Measurements from ENCODE around the gene PMVK.

The PMVK gene

GRCh38 chr1:154971341-154971998 is 35.0 kb upstream of the PMVK start:
- peaks cover 3% of the 10 kb centered on the region for H3K36me3 Mint-ChIP-seq (ENCODE audit: low read depth)
- ATAC-seq (no peak), DNase-seq (no peak)
- H3K27me3 Mint-ChIP-seq: no peaks in the 10 kb centered on the region
- H3K4me1 Mint-ChIP-seq: peaks cover 29% of the 10 kb centered on the region
- H3K9me3 Mint-ChIP-seq: no peaks in the 10 kb centered on the region
- peak overlapping the region; percentile 32 for H3K27ac Mint-ChIP-seq
- H3K4me3 Mint-ChIP-seq: no peak overlapping the region

- Mint-ChIP-seq H3K36me3 (ENCODE audit: low read depth) (peaks cover 1% of the 10 kb centered on the region), H3K9me3 (no peaks in the 10 kb centered on the region), H3K4me3 (no peak within 1 kb of the TSS), H3K4me1 (peaks cover 29% of the 10 kb centered on the region), H3K27me3 (no peaks in the 10 kb centered on the region), H3K27ac (peak within 1 kb of the TSS; percentile 76)
- ATAC-seq (no peak), DNase-seq (peak; percentile 59)
These were observed 34.3 kb upstream of the PMVK start, which contains the start of gene SHC1 for GRCh38 chr1:154970631-154971340. SHC1 (minus strand) TSS chr1:154970747; CDS start chr1:154970526, 221 bp downstream.

- no peak overlapping the region for H3K4me3 Mint-ChIP-seq
These were observed 33.4 kb upstream of the PMVK start for GRCh38 chr1:154969860-154970452.

GRCh38 chr1:154969246-154969645 is 32.7 kb upstream of the PMVK start:
- ATAC-seq: no peak
- H3K4me3 Mint-ChIP-seq: no peak overlapping the region
- H3K27me3 Mint-ChIP-seq: no peaks in the 10 kb centered on the region
- DNase-seq: no peak
- H3K36me3 Mint-ChIP-seq (ENCODE audit: low read depth): peaks cover 8% of the 10 kb centered on the region
- H3K9me3 Mint-ChIP-seq: no peaks in the 10 kb centered on the region
- H3K27ac Mint-ChIP-seq: peak overlapping the region; percentile 19
- H3K4me1 Mint-ChIP-seq: peaks cover 29% of the 10 kb centered on the region

More at GRCh38 chr1:154969860-154970452, 33.4 kb upstream of the PMVK start:
- Mint-ChIP-seq H3K27ac (peak overlapping the region; percentile 43), H3K36me3 (ENCODE audit: low read depth) (peaks cover 8% of the 10 kb centered on the region), H3K9me3 (no peaks in the 10 kb centered on the region), H3K4me1 (peaks cover 29% of the 10 kb centered on the region), H3K27me3 (no peaks in the 10 kb centered on the region)
- ATAC-seq (no peak), DNase-seq (no peak)

- Mint-ChIP-seq H3K27ac (peak overlapping the region; percentile 19), H3K4me1 (peaks cover 32% of the 10 kb centered on the region), H3K4me3 (no peak overlapping the region), H3K27me3 (no peaks in the 10 kb centered on the region), H3K9me3 (no peaks in the 10 kb centered on the region), H3K36me3 (ENCODE audit: low read depth) (peaks cover 11% of the 10 kb centered on the region)
- no peak for DNase-seq
- ATAC-seq: no peak
These were observed 32.2 kb upstream of the PMVK start for GRCh38 chr1:154968731-154969130.

- Mint-ChIP-seq H3K27ac (no peak overlapping the region), H3K36me3 (ENCODE audit: low read depth) (peaks cover 15% of the 10 kb centered on the region), H3K27me3 (no peaks in the 10 kb centered on the region), H3K9me3 (no peaks in the 10 kb centered on the region), H3K4me1 (peaks cover 30% of the 10 kb centered on the region), H3K4me3 (no peak overlapping the region)
- ATAC-seq (no peak), DNase-seq (no peak)
These were observed 30.9 kb upstream of the PMVK start for GRCh38 chr1:154967331-154967950.

GRCh38 chr1:154966111-154966510 is 29.6 kb upstream of the PMVK start:
- Mint-ChIP-seq H3K27me3 (no peaks in the 10 kb centered on the region), H3K36me3 (ENCODE audit: low read depth) (peaks cover 15% of the 10 kb centered on the region), H3K27ac (no peak overlapping the region), H3K4me1 (peaks cover 21% of the 10 kb centered on the region), H3K9me3 (no peaks in the 10 kb centered on the region), H3K4me3 (no peak overlapping the region)
- ATAC-seq: no peak
- DNase-seq: no peak

- Mint-ChIP-seq H3K4me1 (peaks cover 24% of the 10 kb centered on the region), H3K4me3 (no peak overlapping the region), H3K9me3 (no peaks in the 10 kb centered on the region), H3K27me3 (no peaks in the 10 kb centered on the region), H3K36me3 (ENCODE audit: low read depth) (peaks cover 21% of the 10 kb centered on the region), H3K27ac (peak overlapping the region; percentile 56)
- no peak for DNase-seq
- ATAC-seq: no peak
These were observed 27.8 kb upstream of the PMVK start for GRCh38 chr1:154964359-154964758.

GRCh38 chr1:154963643-154964042 is 27.1 kb upstream of the PMVK start:
- H3K4me3 Mint-ChIP-seq: no peak overlapping the region
- no peaks in the 10 kb centered on the region for H3K9me3 Mint-ChIP-seq
- DNase-seq (no peak), ATAC-seq (no peak)
- no peaks in the 10 kb centered on the region for H3K27me3 Mint-ChIP-seq
- H3K4me1 Mint-ChIP-seq: peaks cover 23% of the 10 kb centered on the region
- H3K27ac Mint-ChIP-seq: no peak overlapping the region
- H3K36me3 Mint-ChIP-seq (ENCODE audit: low read depth): peaks cover 21% of the 10 kb centered on the region

- H3K36me3 Mint-ChIP-seq (ENCODE audit: low read depth): peaks cover 21% of the 10 kb centered on the region
- peaks cover 27% of the 10 kb centered on the region for H3K4me1 Mint-ChIP-seq
These were observed 26.3 kb upstream of the PMVK start for GRCh38 chr1:154962795-154963330.

GRCh38 chr1:154962156-154962749 is 25.7 kb upstream of the PMVK start:
- DNase-seq (peak; percentile 33), ATAC-seq (no peak)
- H3K27me3 Mint-ChIP-seq: no peaks in the 10 kb centered on the region

More at GRCh38 chr1:154962795-154963330, 26.3 kb upstream of the PMVK start:
- no peak for ATAC-seq
- Mint-ChIP-seq H3K27me3 (no peaks in the 10 kb centered on the region), H3K4me3 (peak overlapping the region; percentile 95), H3K9me3 (no peaks in the 10 kb centered on the region), H3K27ac (peak overlapping the region; percentile 90)
- no peak for DNase-seq

GRCh38 chr1:154961207-154962155 is 25.0 kb upstream of the PMVK start, which contains the start of gene PYGO2:
PYGO2 (minus strand) TSS chr1:154961782; CDS start chr1:154961576, 206 bp downstream.
- DNase-seq (peak; percentile 86), ATAC-seq (peak; percentile 85)
- Mint-ChIP-seq H3K27ac (peak within 1 kb of the TSS; percentile 90), H3K36me3 (ENCODE audit: low read depth) (peaks cover 21% of the 10 kb centered on the region), H3K9me3 (no peaks in the 10 kb centered on the region), H3K4me1 (peaks cover 32% of the 10 kb centered on the region), H3K4me3 (peak within 1 kb of the TSS; percentile 95), H3K27me3 (no peaks in the 10 kb centered on the region)

More at GRCh38 chr1:154962156-154962749, 25.7 kb upstream of the PMVK start:
- no peaks in the 10 kb centered on the region for H3K9me3 Mint-ChIP-seq
- H3K4me3 Mint-ChIP-seq: peak overlapping the region; percentile 95
- peak overlapping the region; percentile 90 for H3K27ac Mint-ChIP-seq
- H3K36me3 Mint-ChIP-seq (ENCODE audit: low read depth): peaks cover 21% of the 10 kb centered on the region
- H3K4me1 Mint-ChIP-seq: peaks cover 27% of the 10 kb centered on the region

Data from activated naive CD8-positive, alpha-beta T cell treated with anti-CD3 and anti-CD28 coated beads, Interleukin-2, amount 50 U/mL, for 24 hours (primary cell).